Measurements from ENCODE around the gene TMEM33.

The TMEM33 gene

GRCh38 chr4:42008011-42008786 lies 73.0 kb downstream of the TMEM33 start:
- FAIRE-seq = no peak

Measured in islet of Langerhans (tissue), 1 donor.